ENCODE results near the gene C19orf73. TPM values are rescaled to one million over a fixed set of nuclear protein-coding genes. Genes with fewer than 3 reads are reported as not detected.

Gene C19orf73
- total RNA-seq, 1 donor from 2014 or later: 1.8 TPM

- peaks cover 2% of the 10 kb centered on the region for H3K27me3 Mint-ChIP-seq (ENCODE audit: unreplicated experiment)
- DNase-seq (ENCODE audit: extremely low spot score, unreplicated experiment): no peak
- peak overlapping the region; percentile 2 for H3K4me3 Mint-ChIP-seq (ENCODE audit: unreplicated experiment)
- H3K36me3 Mint-ChIP-seq (ENCODE audit: unreplicated experiment): peaks cover 6% of the 10 kb centered on the region
- H3K27ac Mint-ChIP-seq (ENCODE audit: unreplicated experiment): no peak overlapping the region
- no peak for TF ChIP-seq CTCF (IDR thresholded peaks at IDR 0.05)
- peaks cover 3% of the 10 kb centered on the region for H3K9me3 Mint-ChIP-seq (ENCODE audit: unreplicated experiment)
- peaks cover 18% of the 10 kb centered on the region for H3K4me1 Mint-ChIP-seq (ENCODE audit: unreplicated experiment)
Observed at GRCh38 chr19:49155820-49156346, 36.9 kb upstream of the C19orf73 start.

GRCh38 chr19:49155005-49155819 is 36.3 kb upstream of the C19orf73 start, which contains the start of gene HRC:
TSS of gene HRC (minus strand) at chr19:49155396. CDS start at chr19:49155237, 159 bp downstream.
- peaks cover 18% of the 10 kb centered on the region for H3K4me1 Mint-ChIP-seq (ENCODE audit: unreplicated experiment)
- H3K36me3 Mint-ChIP-seq (ENCODE audit: unreplicated experiment): peaks cover 2% of the 10 kb centered on the region
- peaks cover 3% of the 10 kb centered on the region for H3K9me3 Mint-ChIP-seq (ENCODE audit: unreplicated experiment)
- peaks cover 2% of the 10 kb centered on the region for H3K27me3 Mint-ChIP-seq (ENCODE audit: unreplicated experiment)
- no peak for TF ChIP-seq CTCF (IDR thresholded peaks at IDR 0.05)
- DNase-seq (ENCODE audit: extremely low spot score, unreplicated experiment): no peak
- H3K4me3 Mint-ChIP-seq (ENCODE audit: unreplicated experiment): peak within 1 kb of the TSS; percentile 2
- H3K27ac Mint-ChIP-seq (ENCODE audit: unreplicated experiment): no peak within 1 kb of the TSS

DNA sequence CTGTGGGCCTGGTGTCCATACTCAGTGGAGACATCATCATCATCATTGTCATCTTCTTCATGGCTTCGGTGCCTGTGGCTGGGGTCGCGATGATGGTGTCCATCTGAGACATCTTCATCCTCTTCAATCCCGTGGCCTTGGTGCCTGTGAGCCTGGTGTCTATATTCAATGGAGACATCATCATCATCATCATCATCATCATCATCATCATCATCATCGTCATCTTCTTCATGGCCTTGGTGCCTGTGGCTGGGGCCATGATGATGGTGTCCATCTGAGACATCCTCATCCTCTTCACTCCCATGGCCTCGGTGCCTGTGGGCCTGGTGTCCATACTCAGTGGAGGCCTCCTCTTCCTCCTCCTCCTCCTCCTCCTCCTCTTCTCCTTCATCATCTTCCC is 35.3 kb upstream of the C19orf73 start:
- no peaks in the 10 kb centered on the region for H3K36me3 Mint-ChIP-seq (ENCODE audit: unreplicated experiment)
- H3K4me3 Mint-ChIP-seq (ENCODE audit: unreplicated experiment): no peak overlapping the region
- DNase-seq (ENCODE audit: extremely low spot score, unreplicated experiment): no peak
- H3K9me3 Mint-ChIP-seq (ENCODE audit: unreplicated experiment): peaks cover 3% of the 10 kb centered on the region
- peaks cover 18% of the 10 kb centered on the region for H3K4me1 Mint-ChIP-seq (ENCODE audit: unreplicated experiment)
- no peak overlapping the region for H3K27ac Mint-ChIP-seq (ENCODE audit: unreplicated experiment)
- peaks cover 2% of the 10 kb centered on the region for H3K27me3 Mint-ChIP-seq (ENCODE audit: unreplicated experiment)
- TF ChIP-seq CTCF (IDR thresholded peaks at IDR 0.05): no peak

- Mint-ChIP-seq H3K27me3 (ENCODE audit: unreplicated experiment) (peaks cover 2% of the 10 kb centered on the region), H3K4me1 (ENCODE audit: unreplicated experiment) (peaks cover 19% of the 10 kb centered on the region), H3K27ac (ENCODE audit: unreplicated experiment) (no peak overlapping the region), H3K4me3 (ENCODE audit: unreplicated experiment) (no peak overlapping the region), H3K9me3 (ENCODE audit: unreplicated experiment) (peaks cover 3% of the 10 kb centered on the region), H3K36me3 (ENCODE audit: unreplicated experiment) (no peaks in the 10 kb centered on the region)
- no peak for TF ChIP-seq CTCF (IDR thresholded peaks at IDR 0.05)
- no peak for DNase-seq (ENCODE audit: extremely low spot score, unreplicated experiment)
Observed at GRCh38 chr19:49153167-49153809, 34.3 kb upstream of the C19orf73 start.

DNA sequence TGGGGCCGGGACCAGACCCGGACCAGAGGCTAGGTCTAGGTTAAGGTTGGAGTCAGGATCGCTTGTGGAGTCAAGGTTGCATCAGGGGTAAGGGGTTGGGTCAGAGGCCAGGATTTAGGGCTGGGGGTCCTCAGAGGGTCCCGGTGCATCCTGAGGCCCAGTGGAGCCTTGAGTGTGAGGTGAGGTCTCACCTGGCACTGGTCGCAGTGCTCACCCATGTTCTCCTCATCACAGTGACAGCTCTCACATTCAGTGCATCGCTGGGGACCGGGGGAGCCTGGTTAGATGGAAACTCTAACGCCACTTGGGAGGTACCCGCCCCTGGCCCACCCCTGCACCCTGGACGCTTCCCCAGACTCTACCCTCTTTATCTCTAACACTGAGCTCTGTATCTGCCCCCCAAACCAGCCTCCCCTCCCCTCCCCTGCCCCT is 33.2 kb upstream of the C19orf73 start:
- Mint-ChIP-seq H3K4me1 (ENCODE audit: unreplicated experiment) (peaks cover 14% of the 10 kb centered on the region), H3K36me3 (ENCODE audit: unreplicated experiment) (no peaks in the 10 kb centered on the region), H3K27ac (ENCODE audit: unreplicated experiment) (no peak overlapping the region), H3K4me3 (ENCODE audit: unreplicated experiment) (peak overlapping the region; percentile 29), H3K9me3 (ENCODE audit: unreplicated experiment) (peaks cover 3% of the 10 kb centered on the region), H3K27me3 (ENCODE audit: unreplicated experiment) (peaks cover 2% of the 10 kb centered on the region)
- TF ChIP-seq CTCF (IDR thresholded peaks at IDR 0.05): no peak
- DNase-seq (ENCODE audit: extremely low spot score, unreplicated experiment): no peak
